Measurements from ENCODE around the gene NKG7. TPM values are rescaled to one million over a fixed set of nuclear protein-coding genes. Genes with fewer than 3 reads are reported as not detected.
"Not testable (repeated sequence)": the region's sequence is repeated elsewhere in the genome, so short reads cannot be mapped to it uniquely, and the experiment has no call there.

NKG7 gene
- total and polyA plus RNA-seq, 8 donors: 2.8 to 50.1 (median 6.0) TPM

DNA sequence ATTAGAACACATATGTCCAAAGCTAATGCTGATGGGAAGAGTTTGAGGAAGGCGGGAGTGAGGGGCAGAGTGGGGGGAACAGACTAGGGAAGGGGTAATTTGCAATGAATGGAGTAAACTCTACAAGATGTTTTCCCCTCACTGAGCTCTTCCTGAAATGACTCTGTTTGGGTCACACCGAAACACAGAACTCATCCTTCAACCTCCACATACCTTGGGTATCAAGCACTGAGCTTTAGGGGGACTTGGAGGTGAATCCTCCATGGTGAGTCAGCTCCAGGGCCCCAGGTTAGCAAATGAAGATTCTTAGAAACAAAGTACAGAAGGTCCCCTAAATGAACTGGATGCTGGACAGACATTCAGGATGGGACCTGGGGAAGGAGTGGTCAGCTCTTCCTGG lies 46.3 kb upstream of the NKG7 start:
- no peak for ATAC-seq
- peaks cover 0 to 65% of the 10 kb centered on the region in 2 donors for H3K27me3 ChIP-seq
- no peak for DNase-seq
- intact Hi-C loops (cut with DNase I): no loop called here
- no peak overlapping the region for H3K27ac ChIP-seq
- peaks cover 0 to 18% of the 10 kb centered on the region in 2 donors for H3K36me3 ChIP-seq
- no peaks in the 10 kb centered on the region for H3K9me3 ChIP-seq
- H3K4me1 ChIP-seq: peaks cover 0 to 69% of the 10 kb centered on the region in 2 donors
- TF ChIP-seq, protein P1, sequence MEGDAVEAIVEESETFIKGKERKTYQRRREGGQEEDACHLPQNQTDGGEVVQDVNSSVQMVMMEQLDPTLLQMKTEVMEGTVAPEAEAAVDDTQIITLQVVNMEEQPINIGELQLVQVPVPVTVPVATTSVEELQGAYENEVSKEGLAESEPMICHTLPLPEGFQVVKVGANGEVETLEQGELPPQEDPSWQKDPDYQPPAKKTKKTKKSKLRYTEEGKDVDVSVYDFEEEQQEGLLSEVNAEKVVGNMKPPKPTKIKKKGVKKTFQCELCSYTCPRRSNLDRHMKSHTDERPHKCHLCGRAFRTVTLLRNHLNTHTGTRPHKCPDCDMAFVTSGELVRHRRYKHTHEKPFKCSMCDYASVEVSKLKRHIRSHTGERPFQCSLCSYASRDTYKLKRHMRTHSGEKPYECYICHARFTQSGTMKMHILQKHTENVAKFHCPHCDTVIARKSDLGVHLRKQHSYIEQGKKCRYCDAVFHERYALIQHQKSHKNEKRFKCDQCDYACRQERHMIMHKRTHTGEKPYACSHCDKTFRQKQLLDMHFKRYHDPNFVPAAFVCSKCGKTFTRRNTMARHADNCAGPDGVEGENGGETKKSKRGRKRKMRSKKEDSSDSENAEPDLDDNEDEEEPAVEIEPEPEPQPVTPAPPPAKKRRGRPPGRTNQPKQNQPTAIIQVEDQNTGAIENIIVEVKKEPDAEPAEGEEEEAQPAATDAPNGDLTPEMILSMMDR (IDR thresholded peaks at IDR 0.05): no peak
- H3K4me3 ChIP-seq: no peak overlapping the region

DNA sequence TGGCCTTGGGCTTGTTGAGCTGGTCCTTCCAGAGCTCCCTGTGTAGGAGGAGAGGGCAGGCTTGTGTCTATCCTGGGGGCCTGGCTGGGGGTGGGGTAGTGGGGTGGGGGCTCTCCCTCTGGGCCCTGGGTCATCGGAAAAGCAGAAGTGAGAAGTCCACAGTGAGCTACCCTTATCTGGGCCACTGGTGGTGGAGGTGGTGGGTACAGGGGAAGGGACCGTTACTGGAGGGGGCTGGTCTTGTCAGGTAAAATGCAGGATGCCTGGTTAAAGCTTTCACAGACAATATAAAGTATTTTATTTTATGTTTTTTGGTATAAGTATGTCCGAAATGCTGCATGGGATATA lies 45.3 kb upstream of the NKG7 start:
- H3K4me3 ChIP-seq: peak overlapping the region in 1 of 2 donors; percentile 48
- peaks cover 0 to 69% of the 10 kb centered on the region in 2 donors for H3K4me1 ChIP-seq
- H3K27me3 ChIP-seq: peaks cover 0 to 59% of the 10 kb centered on the region in 2 donors
- no peaks in the 10 kb centered on the region for H3K9me3 ChIP-seq
- ATAC-seq (peak; percentile 5), DNase-seq (no peak)
- TF ChIP-seq, protein P1 (IDR thresholded peaks at IDR 0.05): no peak
- intact Hi-C loops (cut with DNase I): no loop called here
- peak overlapping the region; percentile 33 to 94 for H3K27ac ChIP-seq
- H3K36me3 ChIP-seq: peaks cover 0 to 23% of the 10 kb centered on the region in 2 donors

DNA sequence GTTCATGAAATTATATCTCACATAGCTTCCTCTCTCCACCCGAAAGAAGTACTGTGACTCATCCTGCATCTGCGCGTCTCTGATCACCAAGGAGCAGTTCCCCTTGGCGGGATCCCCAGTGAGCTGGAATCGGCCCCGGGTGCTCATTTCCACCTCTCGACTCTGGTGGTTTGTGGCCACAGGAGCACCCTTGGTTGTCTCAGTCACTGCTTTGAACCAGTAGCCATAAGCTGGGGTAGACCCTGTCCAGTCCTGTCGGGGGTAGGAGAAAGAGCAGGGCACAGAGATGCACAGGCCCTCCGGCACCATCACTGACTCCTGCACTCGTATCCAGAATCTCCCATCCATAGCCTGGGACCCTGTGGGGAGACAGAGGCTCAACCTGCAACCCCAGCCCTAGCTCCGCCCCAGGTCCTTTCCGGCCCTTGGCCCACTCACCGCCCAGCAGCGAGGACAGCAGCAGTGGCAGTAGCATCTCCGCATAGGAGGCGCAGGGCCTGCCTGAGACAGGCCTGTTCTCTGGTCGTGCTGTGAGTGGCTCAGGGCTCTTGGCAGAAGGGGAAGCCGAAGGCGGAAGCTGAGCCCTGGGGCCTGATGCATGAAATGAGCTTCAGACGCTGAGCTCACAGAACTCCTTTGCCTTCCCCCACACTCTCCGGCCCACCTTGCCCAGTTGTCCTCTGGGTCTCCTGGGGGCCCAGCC lies 44.8 kb upstream of the NKG7 start, which contains the start of gene SIGLEC10:
Gene SIGLEC10 (minus strand): TSS at position 536 of the 703 bp plus-strand sequence. CDS start 61 bp downstream, at position 475.
- TF ChIP-seq, protein P1 (IDR thresholded peaks at IDR 0.05): no peak
- H3K27ac ChIP-seq: peak within 1 kb of the TSS; percentile 33 to 94
- H3K36me3 ChIP-seq: peaks cover 0 to 23% of the 10 kb centered on the region in 2 donors
- intact Hi-C loops (cut with DNase I): no loop called here
- peaks cover 0 to 69% of the 10 kb centered on the region in 2 donors for H3K4me1 ChIP-seq
- ATAC-seq (peak; percentile 67), DNase-seq (peak in 2 of 4 donors; percentile 79 to 92)
- H3K27me3 ChIP-seq: peaks cover 0 to 59% of the 10 kb centered on the region in 2 donors
- H3K4me3 ChIP-seq: peak within 1 kb of the TSS in 1 of 2 donors; percentile 48
- H3K9me3 ChIP-seq: no peaks in the 10 kb centered on the region

DNA sequence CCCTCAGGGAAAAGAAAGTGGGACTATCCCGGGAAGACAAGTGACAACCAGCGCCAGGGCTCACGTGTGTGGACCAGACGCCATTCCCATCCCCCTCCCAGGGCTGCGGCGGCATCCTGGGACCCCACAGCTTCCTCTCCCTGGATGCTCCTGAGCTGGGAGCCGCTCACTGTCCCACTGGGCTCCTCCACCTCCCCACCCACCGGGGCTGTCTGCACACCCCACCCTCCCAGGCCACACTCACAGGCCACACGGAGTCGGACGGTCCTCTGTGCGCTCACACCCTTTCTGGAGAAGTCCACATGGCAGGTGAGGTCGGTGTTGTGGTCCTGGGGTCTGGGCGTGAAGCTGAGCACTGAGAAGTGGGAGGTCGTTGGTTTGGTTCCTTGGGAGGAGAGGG lies 44.0 kb upstream of the NKG7 start:
- Histone ChIP-seq H3K27me3 (peaks cover 0 to 55% of the 10 kb centered on the region in 2 donors), H3K27ac (peak overlapping the region in 1 of 2 donors; percentile 94), H3K36me3 (peaks cover 0 to 23% of the 10 kb centered on the region in 2 donors), H3K4me3 (peak overlapping the region in 1 of 2 donors; percentile 48), H3K4me1 (peaks cover 0 to 62% of the 10 kb centered on the region in 2 donors)
- ATAC-seq; intact Hi-C loops (cut with DNase I); H3K9me3 ChIP-seq; DNase-seq: not testable (repeated sequence)

DNA sequence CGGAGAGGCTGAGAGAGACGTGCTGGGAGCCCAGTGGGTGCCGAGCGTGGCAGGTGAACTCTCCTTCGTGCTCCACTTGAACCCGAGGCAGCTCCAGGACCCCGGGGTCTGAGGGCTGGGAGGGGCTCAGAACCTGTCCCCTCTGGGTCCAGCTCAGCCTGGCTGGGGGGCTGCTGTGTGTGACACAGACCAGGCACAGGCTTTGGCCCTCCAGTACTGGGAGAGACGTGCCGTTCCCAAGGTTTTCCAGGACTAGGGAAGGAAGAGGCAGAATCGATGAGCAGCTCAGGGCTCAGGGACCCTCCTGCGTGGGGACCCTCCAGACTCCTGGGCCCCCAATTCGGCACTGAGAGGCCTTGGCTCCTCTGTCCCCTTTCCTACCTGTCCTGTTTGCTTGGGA lies 42.7 kb upstream of the NKG7 start:
- Histone ChIP-seq H3K4me3 (peak overlapping the region in 1 of 2 donors; percentile 48), H3K27me3 (peaks cover 0 to 42% of the 10 kb centered on the region in 2 donors), H3K4me1 (peaks cover 0 to 57% of the 10 kb centered on the region in 2 donors), H3K27ac (no peak overlapping the region), H3K36me3 (peaks cover 0 to 29% of the 10 kb centered on the region in 2 donors), H3K9me3 (no peaks in the 10 kb centered on the region)
- DNase-seq: no peak
- TF ChIP-seq, protein P1 (IDR thresholded peaks at IDR 0.05): no peak
- no peak for ATAC-seq
- intact Hi-C loops (cut with DNase I): no loop called here

All from left lung (tissue), 10 donors.